HG03025 (cell line): Measurements from ENCODE around the gene MCHR1.

Source experiments
- ATAC-seq: cut with Tn5 transposase; IDR thresholded peaks from one replicate; pipeline ENCODE4 v1.9.1; 2021; ENCODE audit warnings: mild to moderate bottlenecking, moderate library complexity; ENCODE audit not compliant: unreplicated experiment, low FRiP score

Gene MCHR1

GRCh38 chr22:40679249-40679963 lies at the start of gene MCHR1:
Gene MCHR1, plus strand, starts transcription at chr22:40679484. Its CDS starts 169 bp downstream, at chr22:40679653.
- no peak for ATAC-seq

- ATAC-seq, result no peak
These were observed 47.4 kb upstream of the MCHR1 start for GRCh38 chr22:40631925-40632324.

GRCh38 chr22:40633036-40633435 lies 46.2 kb upstream of the MCHR1 start:
- ATAC-seq, result no peak

GRCh38 chr22:40634119-40634903 lies 45.0 kb upstream of the MCHR1 start:
- no peak for ATAC-seq

GRCh38 chr22:40635043-40635939 lies 44.0 kb upstream of the MCHR1 start:
- ATAC-seq, result no peak

GRCh38 chr22:40635940-40636379 lies 43.3 kb upstream of the MCHR1 start:
- peak; percentile 16 for ATAC-seq

- ATAC-seq, result peak; percentile 90
These were observed 42.7 kb upstream of the MCHR1 start, which contains the start of gene MRTFA for GRCh38 chr22:40636380-40637182. Gene MRTFA, minus strand, starts transcription at chr22:40636719.

GRCh38 chr22:40637183-40638150 lies 41.8 kb upstream of the MCHR1 start:
- peak; percentile 9 for ATAC-seq

GRCh38 chr22:40638261-40638660 lies 41.0 kb upstream of the MCHR1 start:
- no peak for ATAC-seq

- ATAC-seq, result no peak
These were observed 38.0 kb upstream of the MCHR1 start for GRCh38 chr22:40641269-40641668.

GRCh38 chr22:40642316-40642715 lies 37.0 kb upstream of the MCHR1 start:
- ATAC-seq, result no peak

- no peak for ATAC-seq
These were observed 33.6 kb upstream of the MCHR1 start for GRCh38 chr22:40645579-40646197.

GRCh38 chr22:40648386-40648785 lies 30.9 kb upstream of the MCHR1 start:
- ATAC-seq, result no peak

- ATAC-seq, result no peak
These were observed 28.2 kb upstream of the MCHR1 start for GRCh38 chr22:40651057-40651456.

- ATAC-seq, result no peak
These were observed 27.5 kb upstream of the MCHR1 start for GRCh38 chr22:40651563-40652501.

- ATAC-seq, result no peak
These were observed 25.9 kb upstream of the MCHR1 start for GRCh38 chr22:40653361-40653760.

GRCh38 chr22:40654522-40655167 lies 24.6 kb upstream of the MCHR1 start:
- ATAC-seq, result no peak
